GM23338 (cell line): Measurements from ENCODE around the gene GLG1. TPM values are rescaled to one million over a fixed set of nuclear protein-coding genes. Genes with fewer than 3 reads are reported as not detected.

Experiments
- ATAC-seq: fragments of 200-7000 bp; cut with Tn5 transposase; 3 replicates; pipeline ENCODE4 v1.9.1; 2020
- DNase-seq: peaks from one replicate; pipeline ENCODE4 v3.0.0-alpha.2; 2015; ENCODE audit warnings: low spot score
- H2AFZ ChIP-seq: fragments of 200-600 bp; sonication (generic); 2 replicates; pipeline ENCODE4 v1.8.0; 2016; ENCODE audit warnings: antibody characterized with exemption, mild to moderate bottlenecking, moderate library complexity
- H3F3A ChIP-seq: fragments of 200-600 bp; sonication (generic); replicated peaks from 2 replicates; pipeline ENCODE4 v1.8.0; 2017; ENCODE audit warnings: antibody characterized with exemption, mixed run types, low read depth
- H3K27ac ChIP-seq: fragments of 200-600 bp; sonication (generic); 2 replicates; pipeline ENCODE4 v1.6.1; 2016; ENCODE audit warnings: low read depth
- H3K27me3 ChIP-seq: fragments of 200-600 bp; sonication (generic); 2 replicates; pipeline ENCODE4 v1.8.0; 2016; ENCODE audit warnings: mild to moderate bottlenecking, mixed run types, moderate library complexity; ENCODE audit not compliant: insufficient read depth
- H3K36me3 ChIP-seq: fragments of 200-600 bp; sonication (generic); 2 replicates; pipeline ENCODE4 v1.8.0; 2016; ENCODE audit warnings: mild to moderate bottlenecking; ENCODE audit not compliant: insufficient read depth
- H3K4me1 ChIP-seq: fragments of 200-600 bp; sonication (generic); 2 replicates; pipeline ENCODE4 v1.8.0; 2016; ENCODE audit warnings: mild to moderate bottlenecking, moderate library complexity; ENCODE audit not compliant: insufficient read depth
- H3K4me2 ChIP-seq: fragments of 200-600 bp; sonication (generic); 2 replicates; pipeline ENCODE4 v1.7.1; 2017; ENCODE audit warnings: mixed run types
- H3K4me3 ChIP-seq: fragments of 200-600 bp; sonication (generic); 2 replicates; pipeline ENCODE4 v1.6.1; 2016; ENCODE audit warnings: mixed run types
- H3K79me2 ChIP-seq: fragments of 200-600 bp; sonication (generic); replicated peaks from 2 replicates; pipeline ENCODE4 v1.8.0; 2017; ENCODE audit warnings: mild to moderate bottlenecking; ENCODE audit not compliant: insufficient read depth
- H3K9me2 ChIP-seq: fragments of 200-600 bp; sonication (generic); 2 replicates; pipeline ENCODE4 v1.8.0; 2017; ENCODE audit not compliant: insufficient read depth
- H4K20me1 ChIP-seq: fragments of 200-600 bp; sonication (generic); replicated peaks from 2 replicates; pipeline ENCODE4 v1.8.0; 2017; ENCODE audit warnings: mild to moderate bottlenecking; ENCODE audit not compliant: insufficient read depth
- H3K27ac Mint-ChIP-seq: 2 replicates; pipeline ENCODE4 v1.8.0; 2020; ENCODE audit warnings: inconsistent platforms, mild to moderate bottlenecking, moderate library complexity, mixed read lengths
- H3K27me3 Mint-ChIP-seq: 3 replicates; pipeline ENCODE4 v1.8.0; 2022; ENCODE audit warnings: low read depth, mild to moderate bottlenecking, moderate library complexity, mixed read lengths, inconsistent platforms; ENCODE audit not compliant: insufficient read depth, poor library complexity
- H3K36me3 Mint-ChIP-seq: 3 replicates; pipeline ENCODE4 v1.8.0; 2021; ENCODE audit warnings: low read depth, mild to moderate bottlenecking, inconsistent platforms, moderate library complexity, mixed read lengths
- H3K4me1 Mint-ChIP-seq: 3 replicates; pipeline ENCODE4 v1.8.0; 2020; ENCODE audit warnings: mild to moderate bottlenecking, inconsistent platforms, mixed read lengths
- H3K4me3 Mint-ChIP-seq: 3 replicates; pipeline ENCODE4 v1.8.0; 2021; ENCODE audit warnings: moderate library complexity, mild to moderate bottlenecking, inconsistent platforms, mixed read lengths
- H3K9me3 Mint-ChIP-seq: 3 replicates; pipeline ENCODE4 v1.8.0; 2020; ENCODE audit warnings: moderate library complexity, mild to moderate bottlenecking, inconsistent platforms, mixed read lengths
- CREB1 ChIP-seq: fragments of 250-450 bp; sonication (Bioruptor Pico); IDR thresholded peaks from 2 replicates; pipeline ENCODE4 v1.5.0; 2020; ENCODE audit warnings: low read depth, mild to moderate bottlenecking, moderate library complexity
- ETS1 ChIP-seq: IDR thresholded peaks from 2 replicates; pipeline ENCODE4 v1.6.1; 2016; ENCODE audit warnings: antibody characterized with exemption
- EZH2 ChIP-seq: fragments of 200-600 bp; sonication (generic); IDR thresholded peaks from one replicate; pipeline ENCODE4 v1.8.0; 2017; ENCODE audit warnings: antibody characterized with exemption, mild to moderate bottlenecking, low read depth; ENCODE audit not compliant: unreplicated experiment
- EZH2phosphoT487 ChIP-seq: fragments of 200-600 bp; sonication (generic); IDR thresholded peaks from one replicate; pipeline ENCODE4 v1.8.1; 2018; ENCODE audit warnings: antibody characterized with exemption; ENCODE audit not compliant: unreplicated experiment
- POLR2AphosphoS5 ChIP-seq: IDR thresholded peaks from 2 replicates; pipeline ENCODE4 v1.6.1; 2016; ENCODE audit warnings: antibody characterized with exemption, low read depth
- STAT1 ChIP-seq: IDR thresholded peaks from one replicate; pipeline ENCODE4 v1.6.1; 2016; ENCODE audit warnings: antibody characterized with exemption; ENCODE audit not compliant: unreplicated experiment
- ZNF114 ChIP-seq: fragments of 250-450 bp; sonication (Bioruptor Pico); IDR thresholded peaks from 2 replicates; pipeline ENCODE4 v1.5.0; 2020; ENCODE audit warnings: mild to moderate bottlenecking, moderate library complexity
- ZNF331 ChIP-seq: fragments of 250-450 bp; sonication (Bioruptor Pico); IDR thresholded peaks from 2 replicates; pipeline ENCODE4 v1.5.0; 2020; ENCODE audit warnings: low read depth, mild to moderate bottlenecking, moderate library complexity
- polyA plus RNA-seq: library from polyadenylated mRNA; unstranded; fragments of >200 nt; fragmentation: Nextera tagmentation; extraction: Ambion mirVana; gene quantifications from 2 replicates; pipeline ENCODE4 v1.2.1, GENCODE V29; 2016
- total RNA-seq: library from RNA; depleted of rRNA; stranded (reverse); fragments of >200 nt; shearing (Covaris generic); gene quantifications from 2 replicates; pipeline ENCODE4 v1.2.3, GENCODE V29; 2014
- TF ChIP-seq, protein P1 (sequence below), 2 experiments: fragments of 200-600 bp in 1 of 2; sonication (generic) in 1 of 2; conservative IDR thresholded peaks; 2 replicates each; pipeline versions ENCODE4 v1.5.1 to v1.6.1; 2016 to 2017; ENCODE audit warnings: antibody characterized with exemption in 2 of 2, low read depth in 2 of 2, mild to moderate bottlenecking in 2 of 2, moderate library complexity in 1 of 2
- TF ChIP-seq, protein P2 (sequence below): fragments of 250-450 bp; sonication (Bioruptor Pico); IDR thresholded peaks from 2 replicates; pipeline ENCODE4 v1.5.0; 2020; ENCODE audit warnings: mild to moderate bottlenecking, moderate library complexity

Gene GLG1
- total and polyA plus RNA-seq, 2 experiments from 2014 or later, result 61.2 to 211 TPM

DNA sequence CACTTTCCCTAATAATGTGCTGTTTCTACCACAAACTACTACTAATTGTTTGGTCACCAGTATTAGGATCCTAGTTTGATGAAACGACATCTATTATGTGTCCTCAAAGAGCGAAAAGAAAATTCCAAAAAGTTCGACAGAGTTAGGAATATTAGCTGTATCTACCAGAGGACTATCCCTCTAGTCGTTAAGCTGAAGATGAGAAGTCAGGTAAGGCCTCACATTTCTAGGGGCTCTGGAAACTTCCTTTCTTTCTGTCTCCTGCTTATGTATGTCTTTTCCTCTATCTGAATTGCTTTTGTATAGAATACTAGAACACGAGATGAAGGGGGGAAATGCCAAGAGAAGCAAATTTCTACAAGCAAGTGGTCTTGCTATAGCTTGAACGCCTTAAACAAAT, 1.6 kb downstream of the GLG1 start:
- Histone ChIP-seq H3K36me3 (no peaks in the 10 kb centered on the region), H3K4me2 (peak overlapping the region; percentile 97), H3K27me3 (no peaks in the 10 kb centered on the region), H3K27ac (0 out of 2 replicates have a peak overlapping the region, but pooled peaks have one; percentile 23), H3K4me1 (peaks cover 33% of the 10 kb centered on the region), H4K20me1 (peaks cover 53% of the 10 kb centered on the region), H3F3A (no peaks in the 10 kb centered on the region), H2AFZ (no peak overlapping the region), H3K4me3 (peak overlapping the region; percentile 91), H3K9me2 (no peaks in the 10 kb centered on the region), H3K79me2 (peaks cover 64% of the 10 kb centered on the region)
- H3K27ac Mint-ChIP-seq, result no peak overlapping the region
- no peaks in the 10 kb centered on the region for H3K9me3 Mint-ChIP-seq
- H3K36me3 Mint-ChIP-seq, result no peaks in the 10 kb centered on the region; the same call in 1 of the 3 replicates
- peaks cover 35% of the 10 kb centered on the region for H3K4me1 Mint-ChIP-seq
- ATAC-seq (no peak), DNase-seq (no peak)
- H3K27me3 Mint-ChIP-seq, result peaks cover 7% of the 10 kb centered on the region
- TF ChIP-seq, protein P1, sequence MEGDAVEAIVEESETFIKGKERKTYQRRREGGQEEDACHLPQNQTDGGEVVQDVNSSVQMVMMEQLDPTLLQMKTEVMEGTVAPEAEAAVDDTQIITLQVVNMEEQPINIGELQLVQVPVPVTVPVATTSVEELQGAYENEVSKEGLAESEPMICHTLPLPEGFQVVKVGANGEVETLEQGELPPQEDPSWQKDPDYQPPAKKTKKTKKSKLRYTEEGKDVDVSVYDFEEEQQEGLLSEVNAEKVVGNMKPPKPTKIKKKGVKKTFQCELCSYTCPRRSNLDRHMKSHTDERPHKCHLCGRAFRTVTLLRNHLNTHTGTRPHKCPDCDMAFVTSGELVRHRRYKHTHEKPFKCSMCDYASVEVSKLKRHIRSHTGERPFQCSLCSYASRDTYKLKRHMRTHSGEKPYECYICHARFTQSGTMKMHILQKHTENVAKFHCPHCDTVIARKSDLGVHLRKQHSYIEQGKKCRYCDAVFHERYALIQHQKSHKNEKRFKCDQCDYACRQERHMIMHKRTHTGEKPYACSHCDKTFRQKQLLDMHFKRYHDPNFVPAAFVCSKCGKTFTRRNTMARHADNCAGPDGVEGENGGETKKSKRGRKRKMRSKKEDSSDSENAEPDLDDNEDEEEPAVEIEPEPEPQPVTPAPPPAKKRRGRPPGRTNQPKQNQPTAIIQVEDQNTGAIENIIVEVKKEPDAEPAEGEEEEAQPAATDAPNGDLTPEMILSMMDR (conservative IDR thresholded peaks at IDR 0.05; ENCODE audit: low read depth in 2 of 2), result no peak
- no peak for TF ChIP-seq CREB1 (CRISPR knock-in tag)
- no peak for TF ChIP-seq STAT1
- no peak for TF ChIP-seq EZH2
- TF ChIP-seq ZNF114 (CRISPR knock-in tag), result no peak
- TF ChIP-seq ETS1, result no peak
- TF ChIP-seq, protein P2, sequence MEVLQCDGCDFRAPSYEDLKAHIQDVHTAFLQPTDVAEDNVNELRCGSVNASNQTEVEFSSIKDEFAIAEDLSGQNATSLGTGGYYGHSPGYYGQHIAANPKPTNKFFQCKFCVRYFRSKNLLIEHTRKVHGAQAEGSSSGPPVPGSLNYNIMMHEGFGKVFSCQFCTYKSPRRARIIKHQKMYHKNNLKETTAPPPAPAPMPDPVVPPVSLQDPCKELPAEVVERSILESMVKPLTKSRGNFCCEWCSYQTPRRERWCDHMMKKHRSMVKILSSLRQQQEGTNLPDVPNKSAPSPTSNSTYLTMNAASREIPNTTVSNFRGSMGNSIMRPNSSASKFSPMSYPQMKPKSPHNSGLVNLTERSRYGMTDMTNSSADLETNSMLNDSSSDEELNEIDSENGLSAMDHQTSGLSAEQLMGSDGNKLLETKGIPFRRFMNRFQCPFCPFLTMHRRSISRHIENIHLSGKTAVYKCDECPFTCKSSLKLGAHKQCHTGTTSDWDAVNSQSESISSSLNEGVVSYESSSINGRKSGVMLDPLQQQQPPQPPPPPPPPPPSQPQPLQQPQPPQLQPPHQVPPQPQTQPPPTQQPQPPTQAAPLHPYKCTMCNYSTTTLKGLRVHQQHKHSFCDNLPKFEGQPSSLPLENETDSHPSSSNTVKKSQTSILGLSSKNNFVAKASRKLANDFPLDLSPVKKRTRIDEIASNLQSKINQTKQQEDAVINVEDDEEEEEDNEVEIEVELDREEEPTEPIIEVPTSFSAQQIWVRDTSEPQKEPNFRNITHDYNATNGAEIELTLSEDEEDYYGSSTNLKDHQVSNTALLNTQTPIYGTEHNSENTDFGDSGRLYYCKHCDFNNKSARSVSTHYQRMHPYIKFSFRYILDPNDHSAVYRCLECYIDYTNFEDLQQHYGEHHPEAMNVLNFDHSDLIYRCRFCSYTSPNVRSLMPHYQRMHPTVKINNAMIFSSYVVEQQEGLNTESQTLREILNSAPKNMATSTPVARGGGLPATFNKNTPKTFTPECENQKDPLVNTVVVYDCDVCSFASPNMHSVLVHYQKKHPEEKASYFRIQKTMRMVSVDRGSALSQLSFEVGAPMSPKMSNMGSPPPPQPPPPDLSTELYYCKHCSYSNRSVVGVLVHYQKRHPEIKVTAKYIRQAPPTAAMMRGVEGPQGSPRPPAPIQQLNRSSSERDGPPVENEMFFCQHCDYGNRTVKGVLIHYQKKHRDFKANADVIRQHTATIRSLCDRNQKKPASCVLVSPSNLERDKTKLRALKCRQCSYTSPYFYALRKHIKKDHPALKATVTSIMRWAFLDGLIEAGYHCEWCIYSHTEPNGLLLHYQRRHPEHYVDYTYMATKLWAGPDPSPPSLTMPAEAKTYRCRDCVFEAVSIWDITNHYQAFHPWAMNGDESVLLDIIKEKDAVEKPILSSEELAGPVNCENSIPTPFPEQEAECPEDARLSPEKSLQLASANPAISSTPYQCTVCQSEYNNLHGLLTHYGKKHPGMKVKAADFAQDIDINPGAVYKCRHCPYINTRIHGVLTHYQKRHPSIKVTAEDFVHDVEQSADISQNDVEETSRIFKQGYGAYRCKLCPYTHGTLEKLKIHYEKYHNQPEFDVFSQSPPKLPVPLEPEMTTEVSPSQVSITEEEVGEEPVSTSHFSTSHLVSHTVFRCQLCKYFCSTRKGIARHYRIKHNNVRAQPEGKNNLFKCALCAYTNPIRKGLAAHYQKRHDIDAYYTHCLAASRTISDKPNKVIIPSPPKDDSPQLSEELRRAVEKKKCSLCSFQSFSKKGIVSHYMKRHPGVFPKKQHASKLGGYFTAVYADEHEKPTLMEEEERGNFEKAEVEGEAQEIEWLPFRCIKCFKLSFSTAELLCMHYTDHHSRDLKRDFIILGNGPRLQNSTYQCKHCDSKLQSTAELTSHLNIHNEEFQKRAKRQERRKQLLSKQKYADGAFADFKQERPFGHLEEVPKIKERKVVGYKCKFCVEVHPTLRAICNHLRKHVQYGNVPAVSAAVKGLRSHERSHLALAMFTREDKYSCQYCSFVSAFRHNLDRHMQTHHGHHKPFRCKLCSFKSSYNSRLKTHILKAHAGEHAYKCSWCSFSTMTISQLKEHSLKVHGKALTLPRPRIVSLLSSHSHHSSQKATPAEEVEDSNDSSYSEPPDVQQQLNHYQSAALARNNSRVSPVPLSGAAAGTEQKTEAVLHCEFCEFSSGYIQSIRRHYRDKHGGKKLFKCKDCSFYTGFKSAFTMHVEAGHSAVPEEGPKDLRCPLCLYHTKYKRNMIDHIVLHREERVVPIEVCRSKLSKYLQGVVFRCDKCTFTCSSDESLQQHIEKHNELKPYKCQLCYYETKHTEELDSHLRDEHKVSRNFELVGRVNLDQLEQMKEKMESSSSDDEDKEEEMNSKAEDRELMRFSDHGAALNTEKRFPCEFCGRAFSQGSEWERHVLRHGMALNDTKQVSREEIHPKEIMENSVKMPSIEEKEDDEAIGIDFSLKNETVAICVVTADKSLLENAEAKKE (CRISPR knock-in tag), result no peak
- TF ChIP-seq ZNF331 (CRISPR knock-in tag), result no peak
- no peak for TF ChIP-seq EZH2phosphoT487
- no peak for TF ChIP-seq POLR2AphosphoS5
- peak overlapping the region; percentile 89 for H3K4me3 Mint-ChIP-seq
